ENCODE results near the gene HIVEP1.
"Not testable (repeated sequence)": the region's sequence is repeated elsewhere in the genome, so short reads cannot be mapped to it uniquely, and the experiment has no call there.

The HIVEP1 gene

DNA sequence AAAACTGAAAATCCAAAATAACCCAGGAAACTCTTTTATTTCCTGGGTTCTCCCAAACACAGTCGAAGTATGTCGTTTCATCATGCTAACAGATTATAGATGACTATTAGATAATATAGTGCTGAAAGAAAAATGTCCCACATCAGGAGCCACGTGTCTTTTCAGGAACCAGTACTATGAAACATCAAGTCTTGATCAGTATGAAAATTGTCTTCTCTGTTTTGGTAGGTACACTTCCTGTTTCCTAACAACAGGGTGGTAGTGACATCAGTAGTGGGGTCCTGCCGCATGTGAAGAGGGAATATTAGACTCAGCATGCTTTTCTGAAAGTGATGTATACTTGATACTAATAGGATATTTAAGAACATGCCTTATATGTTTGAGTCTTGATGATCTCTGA is 136.7 kb downstream of the HIVEP1 start:
- TF ChIP-seq, protein P1, sequence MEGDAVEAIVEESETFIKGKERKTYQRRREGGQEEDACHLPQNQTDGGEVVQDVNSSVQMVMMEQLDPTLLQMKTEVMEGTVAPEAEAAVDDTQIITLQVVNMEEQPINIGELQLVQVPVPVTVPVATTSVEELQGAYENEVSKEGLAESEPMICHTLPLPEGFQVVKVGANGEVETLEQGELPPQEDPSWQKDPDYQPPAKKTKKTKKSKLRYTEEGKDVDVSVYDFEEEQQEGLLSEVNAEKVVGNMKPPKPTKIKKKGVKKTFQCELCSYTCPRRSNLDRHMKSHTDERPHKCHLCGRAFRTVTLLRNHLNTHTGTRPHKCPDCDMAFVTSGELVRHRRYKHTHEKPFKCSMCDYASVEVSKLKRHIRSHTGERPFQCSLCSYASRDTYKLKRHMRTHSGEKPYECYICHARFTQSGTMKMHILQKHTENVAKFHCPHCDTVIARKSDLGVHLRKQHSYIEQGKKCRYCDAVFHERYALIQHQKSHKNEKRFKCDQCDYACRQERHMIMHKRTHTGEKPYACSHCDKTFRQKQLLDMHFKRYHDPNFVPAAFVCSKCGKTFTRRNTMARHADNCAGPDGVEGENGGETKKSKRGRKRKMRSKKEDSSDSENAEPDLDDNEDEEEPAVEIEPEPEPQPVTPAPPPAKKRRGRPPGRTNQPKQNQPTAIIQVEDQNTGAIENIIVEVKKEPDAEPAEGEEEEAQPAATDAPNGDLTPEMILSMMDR (IDR thresholded peaks at IDR 0.05; ENCODE audit: low read depth, low read length, missing control alignments): no peak
- DNase-seq (ENCODE audit: low read depth): peak; percentile 4
- no peak overlapping the region for H3K4me3 ChIP-seq (ENCODE audit: low read depth, low read length)

GRCh38 chr6:12149944-12150510 is 137.9 kb downstream of the HIVEP1 start:
- no peak for DNase-seq (ENCODE audit: low read depth)
- H3K4me3 ChIP-seq (ENCODE audit: low read depth, low read length): no peak overlapping the region
- TF ChIP-seq, protein P1 (IDR thresholded peaks at IDR 0.05; ENCODE audit: low read depth, low read length, missing control alignments): no peak

DNA sequence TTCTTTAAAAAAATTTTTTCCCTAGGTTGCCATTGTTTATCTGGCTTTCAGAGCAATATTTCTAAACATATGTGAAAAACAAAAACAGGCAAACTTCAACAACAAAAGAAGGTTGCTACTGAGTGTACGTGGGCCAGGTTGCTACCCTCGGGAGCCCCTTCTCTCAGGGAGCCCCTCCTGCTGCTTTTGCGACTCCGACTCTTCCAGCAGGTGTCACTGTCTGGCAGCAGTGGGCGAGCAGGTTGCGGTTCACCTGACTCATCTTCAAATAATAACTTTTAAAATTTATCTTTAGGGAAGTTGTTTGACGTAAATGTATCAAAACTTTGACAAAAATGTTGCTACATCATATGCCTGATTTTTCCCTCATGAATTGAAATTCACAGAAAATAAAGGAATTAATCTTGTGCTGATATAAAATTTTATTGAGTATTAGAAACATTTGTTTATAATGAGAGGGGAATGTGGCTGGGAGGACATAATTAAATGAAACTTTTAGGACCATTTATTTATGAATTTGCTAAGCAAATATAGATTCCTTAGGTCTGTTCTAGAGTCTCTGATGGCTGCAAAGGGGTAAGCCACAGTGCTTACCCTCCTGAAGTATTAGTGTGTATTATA is 138.8 kb downstream of the HIVEP1 start:
- H3K4me3 ChIP-seq (ENCODE audit: low read depth, low read length): no peak overlapping the region
- peak; percentile 8 for DNase-seq (ENCODE audit: low read depth)
- TF ChIP-seq, protein P1 (IDR thresholded peaks at IDR 0.05; ENCODE audit: low read depth, low read length, missing control alignments): peak; percentile 73

GRCh38 chr6:12151433-12151820 is 139.3 kb downstream of the HIVEP1 start:
- no peak for DNase-seq (ENCODE audit: low read depth)
- TF ChIP-seq, protein P1 (IDR thresholded peaks at IDR 0.05; ENCODE audit: low read depth, low read length, missing control alignments): no peak
- H3K4me3 ChIP-seq (ENCODE audit: low read depth, low read length): no peak overlapping the region

DNA sequence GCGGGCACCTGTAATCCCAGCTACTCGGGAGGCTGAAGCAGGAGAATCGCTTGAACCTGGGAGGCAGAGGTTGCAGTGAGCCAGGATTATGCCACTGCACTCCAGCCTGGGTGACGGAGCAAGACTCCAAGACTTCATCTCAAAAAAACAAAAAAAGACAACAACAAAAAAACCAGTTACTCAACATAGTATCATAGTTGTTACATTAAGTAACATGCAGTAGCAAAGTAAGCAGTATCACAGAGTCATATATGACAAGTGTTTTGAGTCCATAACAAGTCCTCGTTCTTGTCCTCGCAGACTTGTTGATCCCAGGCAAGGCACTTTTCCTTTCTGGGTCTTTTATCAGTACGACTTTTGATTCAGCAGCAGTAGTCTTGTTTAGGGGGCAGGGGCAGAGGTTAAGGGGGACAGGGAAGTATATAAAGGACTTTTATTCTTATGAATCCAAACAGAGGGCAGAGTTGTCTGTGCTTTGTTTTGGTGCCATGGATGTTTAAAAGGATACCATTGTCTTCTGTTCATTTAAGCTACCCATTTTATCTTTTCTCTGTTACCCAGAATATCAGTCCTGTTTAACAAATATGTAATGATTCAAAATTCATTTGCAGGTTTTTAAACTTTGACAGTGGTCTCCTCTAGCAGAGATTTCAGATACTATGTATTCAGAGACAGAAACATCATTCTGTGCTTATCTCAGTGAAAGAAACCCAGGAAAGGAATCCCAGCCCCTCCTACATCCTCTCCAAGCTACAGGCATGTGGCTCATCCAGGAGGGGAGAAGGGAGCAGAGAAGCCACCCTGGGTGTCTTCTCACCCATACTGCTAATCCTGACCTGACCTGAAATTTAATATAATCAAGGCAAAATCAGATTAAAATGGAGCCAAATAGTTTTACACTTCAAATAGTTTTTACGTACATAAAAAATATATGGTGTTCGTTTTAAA is 140.2 kb downstream of the HIVEP1 start:
- TF ChIP-seq, protein P1 (IDR thresholded peaks at IDR 0.05; ENCODE audit: low read depth, low read length, missing control alignments): no peak
- H3K4me3 ChIP-seq (ENCODE audit: low read depth, low read length): no peak overlapping the region
- no peak for DNase-seq (ENCODE audit: low read depth)

DNA sequence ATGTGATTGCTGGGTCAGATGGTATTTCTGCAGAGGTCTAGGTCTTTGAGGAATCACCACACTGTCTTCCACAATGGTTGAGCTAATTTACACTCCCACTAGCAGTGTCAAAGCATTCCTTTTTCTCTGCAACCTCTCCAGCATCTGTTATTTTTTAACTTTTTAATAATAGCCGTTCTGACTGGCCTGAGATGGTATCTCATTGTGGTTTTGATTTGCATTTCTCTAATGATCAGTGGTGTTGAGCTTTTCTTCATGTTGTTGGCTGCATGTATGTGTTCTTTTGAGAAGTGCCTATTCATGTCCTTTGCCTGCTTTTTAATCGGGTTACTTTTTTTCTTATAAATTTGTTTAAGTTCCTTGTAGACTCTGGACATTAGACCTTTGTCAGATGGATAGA is 143.7 kb downstream of the HIVEP1 start:
- not testable (repeated sequence) for DNase-seq (ENCODE audit: low read depth); H3K4me3 ChIP-seq (ENCODE audit: low read depth, low read length)

GRCh38 chr6:12158686-12159415 is 146.7 kb downstream of the HIVEP1 start:
- TF ChIP-seq, protein P1 (IDR thresholded peaks at IDR 0.05; ENCODE audit: low read depth, low read length, missing control alignments): peak; percentile 50
- H3K4me3 ChIP-seq (ENCODE audit: low read depth, low read length): no peak overlapping the region
- DNase-seq (ENCODE audit: low read depth): no peak
